Measurements from ENCODE around the gene ZMYND8. TPM values are rescaled to one million over a fixed set of nuclear protein-coding genes. Genes with fewer than 3 reads are reported as not detected.
"Not testable (repeated sequence)": the region's sequence is repeated elsewhere in the genome, so short reads cannot be mapped to it uniquely, and the experiment has no call there.

Gene ZMYND8
- total RNA-seq (29.0 TPM), polyA plus RNA-seq (15.6 TPM)

GRCh38 chr20:47356526-47357295 is at the start of gene ZMYND8:
TSS of gene ZMYND8 (minus strand) at chr20:47356699. CDS start at chr20:47356670, 29 bp downstream.
- peak within 1 kb of the TSS; percentile 97 for H3K27ac ChIP-seq (ENCODE audit: low read depth)
- H3K36me3 ChIP-seq (ENCODE audit: insufficient read depth) = no peaks in the 10 kb centered on the region
- H3K4me1 ChIP-seq (ENCODE audit: insufficient read depth) = peaks cover 2% of the 10 kb centered on the region
- peak; percentile 98 for DNase-seq (ENCODE audit: extremely low spot score)
- 5% methylated on average over 21 of the region's 21 CpGs for WGBS
- H3K4me3 ChIP-seq (ENCODE audit: low read depth, low read length) = no peak within 1 kb of the TSS

- no peak overlapping the region for H3K27ac ChIP-seq (ENCODE audit: low read depth)
- DNase-seq (ENCODE audit: extremely low spot score) = no peak
- no peaks in the 10 kb centered on the region for H3K4me1 ChIP-seq (ENCODE audit: insufficient read depth)
- no peak overlapping the region for H3K4me3 ChIP-seq (ENCODE audit: low read depth, low read length)
- no peaks in the 10 kb centered on the region for H3K36me3 ChIP-seq (ENCODE audit: insufficient read depth)
- 79% methylated on average over 4 of the region's 4 CpGs for WGBS
Observed at GRCh38 chr20:47405775-47406325, 49.4 kb upstream of the ZMYND8 start.

DNA sequence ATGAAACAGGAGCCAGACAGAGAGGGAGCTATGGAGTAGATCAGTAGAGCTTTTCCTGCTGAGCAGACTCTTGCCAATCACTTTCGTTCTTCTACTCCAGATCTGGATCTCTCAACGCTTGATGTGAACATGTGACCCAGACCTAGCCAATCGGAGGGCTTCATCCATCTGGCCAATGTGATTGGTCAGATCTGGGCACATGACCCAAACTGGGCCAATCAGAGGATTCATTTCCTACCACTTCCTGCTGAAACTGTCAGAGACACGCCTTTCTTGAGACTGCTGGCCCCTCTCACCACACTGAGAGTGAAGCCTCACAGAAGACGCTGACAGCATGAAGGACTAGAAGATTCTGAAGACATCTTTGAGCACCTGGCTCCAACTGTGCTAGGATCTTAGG is 44.2 kb upstream of the ZMYND8 start:
- Histone ChIP-seq H3K4me1 (ENCODE audit: insufficient read depth) (no peaks in the 10 kb centered on the region), H3K4me3 (ENCODE audit: low read depth, low read length) (no peak overlapping the region), H3K27ac (ENCODE audit: low read depth) (no peak overlapping the region), H3K36me3 (ENCODE audit: insufficient read depth) (no peaks in the 10 kb centered on the region)
- WGBS = 94% methylated on average over 5 of the region's 5 CpGs
- no peak for DNase-seq (ENCODE audit: extremely low spot score)

DNA sequence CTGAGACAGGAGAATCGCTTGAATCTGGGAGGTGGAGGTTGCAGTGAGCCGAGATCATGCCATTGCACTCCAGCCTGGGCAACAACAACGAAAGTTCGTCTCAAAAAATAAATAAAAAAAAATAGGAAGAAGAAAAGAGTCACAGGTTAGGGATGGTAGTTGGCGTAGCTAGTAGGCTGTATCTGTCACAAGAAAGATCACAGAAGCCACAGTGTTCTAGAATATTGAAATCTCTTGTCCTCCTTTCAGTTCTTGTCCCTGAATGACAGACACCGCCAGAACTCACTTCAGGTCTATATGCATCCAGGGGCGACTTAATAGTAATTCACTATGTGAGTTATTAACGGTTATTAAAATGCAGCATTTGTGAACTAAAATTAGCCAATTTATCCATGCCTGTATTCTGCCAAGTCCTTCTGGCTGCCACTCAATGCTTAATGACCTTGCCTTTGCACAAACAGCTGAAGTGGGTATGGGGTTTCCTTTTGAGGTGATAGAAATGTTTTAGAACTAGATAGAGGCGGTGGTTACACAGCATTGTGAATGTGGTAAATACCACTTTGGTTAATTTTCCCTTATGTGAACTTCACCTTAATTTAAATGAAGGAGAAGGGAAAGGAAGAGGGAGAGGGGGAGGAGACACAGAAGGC is 41.3 kb upstream of the ZMYND8 start:
- Histone ChIP-seq H3K27ac (ENCODE audit: low read depth) (no peak overlapping the region), H3K4me1 (ENCODE audit: insufficient read depth) (no peaks in the 10 kb centered on the region), H3K36me3 (ENCODE audit: insufficient read depth) (no peaks in the 10 kb centered on the region), H3K4me3 (ENCODE audit: low read depth, low read length) (no peak overlapping the region)
- DNase-seq (ENCODE audit: extremely low spot score) = no peak
- 87% methylated on average over 9 of the region's 9 CpGs for WGBS

- Histone ChIP-seq H3K36me3 (ENCODE audit: insufficient read depth) (no peaks in the 10 kb centered on the region), H3K4me3 (ENCODE audit: low read depth, low read length) (no peak overlapping the region), H3K4me1 (ENCODE audit: insufficient read depth) (no peaks in the 10 kb centered on the region), H3K27ac (ENCODE audit: low read depth) (no peak overlapping the region)
- WGBS = 82% methylated on average over 5 of the region's 5 CpGs
- no peak for DNase-seq (ENCODE audit: extremely low spot score)
Observed at GRCh38 chr20:47396762-47397476, 40.4 kb upstream of the ZMYND8 start.

GRCh38 chr20:47393796-47394514 is 37.5 kb upstream of the ZMYND8 start:
- H3K4me3 ChIP-seq (ENCODE audit: low read depth, low read length); H3K27ac ChIP-seq (ENCODE audit: low read depth); H3K4me1 ChIP-seq (ENCODE audit: insufficient read depth); DNase-seq (ENCODE audit: extremely low spot score); H3K36me3 ChIP-seq (ENCODE audit: insufficient read depth): not testable (repeated sequence)
- 90% methylated on average over 11 of the region's 11 CpGs for WGBS

GRCh38 chr20:47392721-47393073 is 36.2 kb upstream of the ZMYND8 start:
- Histone ChIP-seq H3K36me3 (ENCODE audit: insufficient read depth) (no peaks in the 10 kb centered on the region), H3K27ac (ENCODE audit: low read depth) (no peak overlapping the region), H3K4me1 (ENCODE audit: insufficient read depth) (no peaks in the 10 kb centered on the region), H3K4me3 (ENCODE audit: low read depth, low read length) (no peak overlapping the region)
- DNase-seq (ENCODE audit: extremely low spot score) = no peak
- 91% methylated on average over 2 of the region's 2 CpGs for whole genome bisulfite sequencing

DNA sequence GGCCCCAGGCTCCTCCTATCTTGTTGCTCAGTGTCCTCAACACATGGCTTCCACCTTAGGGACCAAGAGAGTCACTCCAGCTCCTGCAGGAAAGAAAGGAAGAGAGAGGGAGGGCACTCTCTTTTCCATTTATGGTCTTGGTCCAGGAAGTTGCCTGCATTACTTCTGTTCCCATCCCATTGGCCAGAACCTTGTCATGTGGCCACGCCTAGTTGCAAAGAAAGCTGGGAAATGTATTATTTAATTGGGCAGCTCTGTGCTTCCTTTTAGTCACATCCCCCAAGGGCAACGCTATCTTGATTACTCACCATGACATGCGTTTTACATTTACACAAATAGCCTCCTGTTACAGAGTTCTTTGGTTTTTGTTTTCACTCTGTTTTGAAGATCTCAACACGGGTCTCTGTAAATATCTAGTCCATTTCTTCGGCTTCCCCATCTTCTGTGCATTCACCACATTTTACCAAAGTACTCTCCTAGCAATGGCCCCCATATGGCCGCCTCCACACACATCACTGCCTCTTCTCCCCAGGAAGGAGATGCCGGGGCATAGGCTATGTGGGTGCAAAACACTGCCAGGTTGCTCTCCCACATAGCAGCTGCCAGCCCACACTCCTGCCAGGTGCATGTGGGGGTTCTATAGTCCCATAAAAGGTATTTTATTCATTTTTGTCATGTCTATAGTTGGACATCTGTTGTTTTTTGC is 35.7 kb upstream of the ZMYND8 start:
- no peak overlapping the region for H3K4me3 ChIP-seq (ENCODE audit: low read depth, low read length)
- no peak for DNase-seq (ENCODE audit: extremely low spot score)
- no peak overlapping the region for H3K27ac ChIP-seq (ENCODE audit: low read depth)
- H3K36me3 ChIP-seq (ENCODE audit: insufficient read depth) = no peaks in the 10 kb centered on the region
- H3K4me1 ChIP-seq (ENCODE audit: insufficient read depth) = no peaks in the 10 kb centered on the region
- WGBS = 80% methylated on average over 7 of the region's 7 CpGs

DNA sequence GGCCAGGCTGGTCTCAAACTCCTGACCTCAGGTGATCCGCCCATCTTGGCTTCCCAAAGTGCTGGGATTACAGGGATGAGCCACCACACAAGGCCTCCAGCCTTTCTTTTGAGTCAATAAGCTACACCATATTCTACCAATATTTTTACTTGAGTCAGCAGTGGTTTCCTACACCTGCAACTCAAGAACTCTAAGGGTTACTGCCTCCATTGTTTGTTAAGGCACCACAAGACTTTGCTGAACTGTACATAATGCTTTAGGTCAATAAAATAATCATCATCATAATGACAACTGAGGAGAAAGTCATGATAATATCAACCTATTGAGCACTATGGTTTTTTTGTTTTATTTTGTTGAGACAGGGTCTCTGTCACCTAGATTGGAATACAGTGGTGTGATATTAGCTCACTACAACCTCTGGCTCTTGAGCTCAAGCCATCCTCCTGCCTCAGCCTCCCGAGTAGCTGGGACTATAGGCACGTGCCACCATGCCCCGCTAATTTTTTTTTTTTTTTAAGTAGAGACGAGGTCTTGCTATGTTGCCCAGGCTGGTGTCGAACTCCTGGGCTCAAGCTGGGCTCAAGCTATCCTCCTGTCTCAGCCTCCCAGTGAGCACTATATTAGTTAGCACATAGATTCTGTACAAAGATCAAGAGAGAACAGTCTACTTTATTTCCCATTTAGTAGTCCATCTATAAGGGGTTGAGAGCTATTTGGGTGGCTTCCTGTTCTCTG is 34.9 kb upstream of the ZMYND8 start:
- DNase-seq (ENCODE audit: extremely low spot score) = no peak
- no peak overlapping the region for H3K27ac ChIP-seq (ENCODE audit: low read depth)
- no peak overlapping the region for H3K4me3 ChIP-seq (ENCODE audit: low read depth, low read length)
- no peaks in the 10 kb centered on the region for H3K4me1 ChIP-seq (ENCODE audit: insufficient read depth)
- H3K36me3 ChIP-seq (ENCODE audit: insufficient read depth) = no peaks in the 10 kb centered on the region
- WGBS = 98% methylated on average over 6 of the region's 6 CpGs

- Histone ChIP-seq H3K4me3 (ENCODE audit: low read depth, low read length) (no peak overlapping the region), H3K36me3 (ENCODE audit: insufficient read depth) (no peaks in the 10 kb centered on the region), H3K4me1 (ENCODE audit: insufficient read depth) (no peaks in the 10 kb centered on the region), H3K27ac (ENCODE audit: low read depth) (no peak overlapping the region)
- no peak for DNase-seq (ENCODE audit: extremely low spot score)
- 83% methylated on average over 6 of the region's 6 CpGs for WGBS
Observed at GRCh38 chr20:47389867-47390347, 33.4 kb upstream of the ZMYND8 start.

DNA sequence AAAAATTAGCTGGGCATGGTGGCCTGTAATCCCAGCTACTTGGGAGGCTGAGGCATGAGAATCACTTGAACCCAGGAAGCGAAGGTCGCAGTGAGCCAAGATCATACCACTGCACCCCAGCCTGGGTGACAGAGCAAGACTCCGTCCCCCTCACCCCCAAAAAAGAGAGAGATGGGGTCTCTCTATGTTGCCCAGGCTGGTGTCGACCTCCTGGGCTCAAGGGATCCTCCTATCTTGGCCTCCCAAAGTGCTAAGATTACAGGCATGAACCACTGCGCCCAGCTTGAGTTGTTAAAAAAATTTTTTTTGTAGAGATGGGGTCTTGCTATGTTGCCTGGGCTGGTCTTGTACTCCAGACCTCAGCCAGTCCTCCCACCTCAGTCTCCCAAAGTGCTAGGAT is 29.5 kb upstream of the ZMYND8 start:
- H3K4me1 ChIP-seq (ENCODE audit: insufficient read depth); H3K36me3 ChIP-seq (ENCODE audit: insufficient read depth); DNase-seq (ENCODE audit: extremely low spot score); H3K27ac ChIP-seq (ENCODE audit: low read depth); H3K4me3 ChIP-seq (ENCODE audit: low read depth, low read length): not testable (repeated sequence)
- WGBS = 97% methylated on average over 5 of the region's 5 CpGs

DNA sequence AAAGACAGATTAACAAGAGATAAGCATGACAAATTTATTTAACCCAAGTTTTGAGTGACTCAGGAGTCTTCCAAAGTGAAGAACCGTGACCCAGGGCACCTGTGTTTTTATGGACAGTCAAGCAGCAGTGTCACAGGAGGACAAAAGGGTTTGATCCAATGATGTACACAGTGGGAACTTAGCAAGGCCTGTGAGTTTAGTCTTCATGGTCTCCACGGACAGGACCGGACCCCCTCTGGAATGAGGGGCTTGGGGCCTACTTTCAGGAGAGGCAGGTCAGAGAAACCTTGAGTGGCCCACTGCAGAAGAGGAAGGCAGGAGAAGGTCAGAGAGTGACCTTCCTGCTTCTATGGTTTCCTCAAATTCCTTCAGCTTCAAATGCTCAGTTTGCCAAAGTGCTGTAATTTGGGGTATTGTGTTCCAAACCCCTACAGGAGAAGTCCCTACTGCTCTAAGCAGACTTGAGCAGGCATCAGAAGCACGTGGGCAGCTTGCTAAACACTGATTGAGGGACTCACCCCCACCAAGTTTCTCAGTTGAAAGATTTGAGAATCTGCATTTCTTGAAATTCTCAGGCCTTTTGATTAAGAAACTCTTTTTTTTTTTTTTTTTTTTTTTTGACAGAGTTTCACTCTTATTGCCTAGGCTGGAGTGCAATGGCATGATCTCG is 26.4 kb upstream of the ZMYND8 start:
- H3K27ac ChIP-seq (ENCODE audit: low read depth) = no peak overlapping the region
- H3K4me1 ChIP-seq (ENCODE audit: insufficient read depth) = no peaks in the 10 kb centered on the region
- DNase-seq (ENCODE audit: extremely low spot score) = no peak
- no peaks in the 10 kb centered on the region for H3K36me3 ChIP-seq (ENCODE audit: insufficient read depth)
- 93% methylated on average over 5 of the region's 5 CpGs for WGBS
- H3K4me3 ChIP-seq (ENCODE audit: low read depth, low read length) = no peak overlapping the region

Data from urinary bladder (tissue), 4 donors.